ENCODE data around the gene PARD6B. TPM values are rescaled to one million over a fixed set of nuclear protein-coding genes. Genes with fewer than 3 reads are reported as not detected.

PARD6B gene
- total and polyA plus RNA-seq, 2 of the 13 experiments (the other 11 are each of a cell fraction or from before 2014, with no cell fraction given) = 6.9 to 22.2 TPM

GRCh38 chr20:50716518-50716917 lies 14.9 kb upstream of the PARD6B start (continued):
- TF ChIP-seq STAT6 (CRISPR knock-in tag; IDR thresholded peaks at IDR 0.05; ENCODE audit: borderline replicate concordance) (no peak), KDM4B (CRISPR knock-in tag; IDR thresholded peaks at IDR 0.05) (no peak), ZBTB49 (CRISPR knock-in tag; IDR thresholded peaks at IDR 0.05; ENCODE audit: borderline replicate concordance) (no peak), ZNF512B (CRISPR knock-in tag; IDR thresholded peaks at IDR 0.05; ENCODE audit: borderline replicate concordance) (no peak), HMGXB4 (CRISPR knock-in tag; IDR thresholded peaks at IDR 0.05; ENCODE audit: borderline replicate concordance in 1 of 2, low read depth in 1 of 2) (no peak), NR2F1 (CRISPR knock-in tag; IDR thresholded peaks at IDR 0.05) (no peak), SPEN (CRISPR knock-in tag; IDR thresholded peaks at IDR 0.05; ENCODE audit: low read depth) (no peak), ZNF383 (CRISPR knock-in tag; IDR thresholded peaks at IDR 0.05; ENCODE audit: borderline replicate concordance) (no peak)

All from HepG2 (cell line).